ENCODE measurements around the gene SESN1.

- no peak for TF ChIP-seq ZNF384 (IDR thresholded peaks at IDR 0.05)
- no peak for TF ChIP-seq SP1 (IDR thresholded peaks at IDR 0.05)
- TF ChIP-seq TARDBP (IDR thresholded peaks at IDR 0.05) = no peak
- no peak for TF ChIP-seq FOXA1 (IDR thresholded peaks at IDR 0.05)
- no peak for TF ChIP-seq FOXK2 (IDR thresholded peaks at IDR 0.05)
- TF ChIP-seq SUZ12 (IDR thresholded peaks at IDR 0.05) = no peak
- no peak for TF ChIP-seq FOXM1 (IDR thresholded peaks at IDR 0.05; ENCODE audit: borderline replicate concordance)
- no peak for TF ChIP-seq PKNOX1 (IDR thresholded peaks at IDR 0.05)
Measured at GRCh38 chr6:109006818-109007217, 87.8 kb downstream of the SESN1 start.

All from HEK293T (cell line).